ENCODE results near the gene C2CD4C. TPM values are rescaled to one million over a fixed set of nuclear protein-coding genes. Genes with fewer than 3 reads are reported as not detected.

Gene C2CD4C
- total and polyA plus RNA-seq, 5 experiments from 2014 or later: not detected

Other genes with a start within 250 kb of the C2CD4C start
- gene PLPP2, start 117.7 kb downstream of the C2CD4C start, total RNA-seq: not detected
- gene PLPP2, start 117.7 kb downstream of the C2CD4C start, polyA plus RNA-seq: under 1 TPM in 1 of 3 donors, not detected in 2; 0.69 TPM
- gene MIER2, start 64.4 kb downstream of the C2CD4C start, total RNA-seq: 10 to 100 TPM; 16.8 to 20.3 TPM
- gene MIER2, start 64.4 kb downstream of the C2CD4C start, polyA plus RNA-seq: 1 to 10 TPM; 2.1 to 3.1 (median 2.4) TPM
- gene SHC2, start 51.9 kb upstream of the C2CD4C start, total RNA-seq: 1 to 10 TPM; 3.6 to 4.0 TPM
- 1 to 10 TPM in 1 of 3 donors, under 1 TPM in 2; 0.30 to 1.8 (median 0.41) TPM for gene SHC2, start 51.9 kb upstream of the C2CD4C start, polyA plus RNA-seq
- 1 to 10 TPM; 1.1 to 1.2 TPM for gene MADCAM1, start 87.3 kb upstream of the C2CD4C start, total RNA-seq
- gene MADCAM1, start 87.3 kb upstream of the C2CD4C start, polyA plus RNA-seq: under 1 TPM; 0.17 to 0.33 (median 0.17) TPM
- 10 to 100 TPM; 31.5 to 33.0 TPM for gene TPGS1, start 98.3 kb upstream of the C2CD4C start, total RNA-seq
- 10 to 100 TPM; 31.6 to 43.3 (median 42.3) TPM for gene TPGS1, start 98.3 kb upstream of the C2CD4C start, polyA plus RNA-seq
- gene CDC34, start 122.6 kb upstream of the C2CD4C start, total RNA-seq: 10 to 100 TPM; 41.7 to 46.7 TPM
- gene CDC34, start 122.6 kb upstream of the C2CD4C start, polyA plus RNA-seq: 10 to 100 TPM; 20.6 to 43.5 (median 27.9) TPM
- gene GZMM, start 134.9 kb upstream of the C2CD4C start, total RNA-seq: 10 to 100 TPM; 46.9 to 55.9 TPM
- 100 to 1,000 TPM; 228 to 450 (median 333) TPM for gene GZMM, start 134.9 kb upstream of the C2CD4C start, polyA plus RNA-seq
- 100 to 1,000 TPM; 106 to 107 TPM for gene BSG, start 163.4 kb upstream of the C2CD4C start, total RNA-seq
- gene BSG, start 163.4 kb upstream of the C2CD4C start, polyA plus RNA-seq: 100 to 1,000 TPM; 282 to 313 (median 309) TPM
- gene HCN2, start 180.7 kb upstream of the C2CD4C start, total RNA-seq: under 1 TPM; 0.49 to 0.68 TPM
- under 1 TPM in 2 of 3 donors, not detected in 1; 0.03 to 0.06 TPM for gene HCN2, start 180.7 kb upstream of the C2CD4C start, polyA plus RNA-seq
- gene POLRMT, start 224.4 kb upstream of the C2CD4C start, total RNA-seq: 10 to 100 TPM; 88.4 to 92.3 TPM
- gene POLRMT, start 224.4 kb upstream of the C2CD4C start, polyA plus RNA-seq: 10 to 100 TPM; 33.2 to 71.1 (median 37.4) TPM
- 1 to 10 TPM; 2.4 to 2.6 TPM for gene FGF22, start 230.7 kb upstream of the C2CD4C start, total RNA-seq
- gene FGF22, start 230.7 kb upstream of the C2CD4C start, polyA plus RNA-seq: not detected

Data from naive thymus-derived CD8-positive, alpha-beta T cell (primary cell).